ENCODE data around the gene FGFRL1. TPM values are rescaled to one million over a fixed set of nuclear protein-coding genes. Genes with fewer than 3 reads are reported as not detected.

FGFRL1 gene
- total and polyA plus RNA-seq, 2 of the 13 experiments (the other 11 are each of a cell fraction or from before 2014, with no cell fraction given), result 19.1 to 30.6 TPM

DNA sequence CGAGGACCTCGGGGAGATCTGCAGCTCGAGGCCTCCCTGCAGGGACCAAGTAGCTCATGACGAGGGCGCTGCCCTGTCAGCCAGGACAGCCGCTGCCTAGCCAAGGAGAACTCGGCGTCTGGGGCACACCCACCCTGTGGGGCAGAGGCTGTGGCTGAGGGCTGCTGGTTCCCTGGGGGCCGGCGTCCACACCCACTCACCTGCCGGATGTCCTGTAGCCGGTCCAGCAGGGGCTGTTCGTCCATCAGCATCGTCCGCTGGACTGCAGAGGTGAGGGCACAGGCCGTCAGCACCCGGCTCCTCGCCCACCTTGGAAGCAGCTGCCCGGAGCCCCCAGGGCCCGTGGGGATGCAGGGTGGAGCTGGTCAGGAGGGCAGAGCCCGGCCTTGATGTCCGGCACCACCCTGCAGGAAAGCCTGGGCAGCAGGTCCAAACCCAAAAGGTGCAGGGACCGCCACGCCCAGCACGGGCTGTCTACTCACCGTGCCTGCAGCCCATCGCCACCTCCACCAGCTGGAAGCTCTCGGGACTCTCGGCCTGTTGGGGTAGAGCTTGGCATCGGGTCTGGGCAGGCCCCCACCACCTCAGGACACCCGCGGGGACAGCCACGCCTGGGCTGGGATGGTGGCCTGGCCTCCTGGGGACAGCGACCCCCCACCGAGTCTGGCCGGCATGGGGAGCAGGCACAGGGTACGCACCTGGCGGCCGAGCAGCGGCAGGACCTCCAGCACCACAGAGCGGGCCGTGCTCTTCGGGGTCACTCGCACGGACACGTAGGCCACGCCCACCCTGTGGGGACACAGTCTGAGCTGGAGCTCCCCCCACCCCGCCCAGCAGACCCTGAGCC lies 44.9 kb upstream of the FGFRL1 start:
- no peaks in the 10 kb centered on the region for H4K20me1 ChIP-seq (ENCODE audit: insufficient read depth, low read length)
- intact Hi-C loops (cut with micrococcal nuclease; ENCODE audit: unreplicated experiment), result no loop called here
- ChIA-PET POLR2A (no interaction called here), CTCF (ENCODE audit: low intra/inter-chr PET ratio, low total read pairs) (no interaction called here)
- no peaks in the 10 kb centered on the region for H3K9me3 ChIP-seq (ENCODE audit: low read length)
- H3K27ac ChIP-seq (ENCODE audit: extremely low read length, insufficient read depth, low read length), result no peak overlapping the region
- DNase-seq (ENCODE audit: low spot score) (no peak), ATAC-seq (no peak), FAIRE-seq (no peak)
- H3K9ac ChIP-seq (ENCODE audit: insufficient read depth, low read depth, low read length), result no peak overlapping the region
- peaks cover 2% of the 10 kb centered on the region for H3K4me1 ChIP-seq (ENCODE audit: insufficient read depth, low read length)
- H3K79me2 ChIP-seq (ENCODE audit: insufficient read depth, low read length), result no peaks in the 10 kb centered on the region
- no TSS peak for BruUV-seq (replicated peaks)
- H3K27me3 ChIP-seq (ENCODE audit: control insufficient read depth in 1 of 2, insufficient read depth in 2 of 2, low read length in 2 of 2), result no peaks in the 10 kb centered on the region
- WGBS (ENCODE audit: low lambda C conversion rate), result no CpG with 5 or more reads among the region's 48 CpGs
- H3K4me3 ChIP-seq (replicated peaks in 1 of 3; ENCODE audit: insufficient read depth in 1 of 3, low read depth in 2 of 3, low read length in 3 of 3), result no peak overlapping the region
- no peak overlapping the region for H3K4me2 ChIP-seq (ENCODE audit: low read depth, low read length)
- no peak overlapping the region for H2AFZ ChIP-seq (ENCODE audit: low read length)
- in situ Hi-C loops (cut with HindIII; ENCODE audit: extremely low pct_ligation_motif_present, low pct_unique_long_range_greater_than_20kb), result no loop called here
- H3K36me3 ChIP-seq (replicated peaks in 1 of 2; ENCODE audit: control insufficient read depth in 1 of 2, insufficient read depth in 2 of 2, low read length in 2 of 2), result 0 out of 5 replicates have a peak, but pooled peaks cover 0 to 1% of the 10 kb centered on the region in 2 experiments
- TF ChIP-seq TSC22D2 (CRISPR knock-in tag; IDR thresholded peaks at IDR 0.05; ENCODE audit: borderline replicate concordance) (no peak), ZNF282 (IDR thresholded peaks at IDR 0.05; ENCODE audit: partially characterized antibody) (no peak), ZNF737 (CRISPR knock-in tag; IDR thresholded peaks at IDR 0.05; ENCODE audit: borderline replicate concordance) (no peak), ATM (IDR thresholded peaks at IDR 0.05; ENCODE audit: borderline replicate concordance) (no peak), ZNF777 (CRISPR knock-in tag; IDR thresholded peaks at IDR 0.05) (no peak), MED8 (CRISPR knock-in tag; IDR thresholded peaks at IDR 0.05; ENCODE audit: insufficient replicate concordance) (no peak), MEF2D (CRISPR knock-in tag; IDR thresholded peaks at IDR 0.05) (no peak), ZNF460 (CRISPR knock-in tag; IDR thresholded peaks at IDR 0.05; ENCODE audit: borderline replicate concordance) (no peak), ZNF224 (CRISPR knock-in tag; IDR thresholded peaks at IDR 0.05) (no peak), ISL2 (CRISPR knock-in tag; IDR thresholded peaks at IDR 0.05) (no peak), ZNF296 (CRISPR knock-in tag; conservative IDR thresholded peaks at IDR 0.05) (no peak), KLF12 (CRISPR knock-in tag; IDR thresholded peaks at IDR 0.05; ENCODE audit: borderline replicate concordance) (no peak)
- TF ChIP-seq, protein P1, sequence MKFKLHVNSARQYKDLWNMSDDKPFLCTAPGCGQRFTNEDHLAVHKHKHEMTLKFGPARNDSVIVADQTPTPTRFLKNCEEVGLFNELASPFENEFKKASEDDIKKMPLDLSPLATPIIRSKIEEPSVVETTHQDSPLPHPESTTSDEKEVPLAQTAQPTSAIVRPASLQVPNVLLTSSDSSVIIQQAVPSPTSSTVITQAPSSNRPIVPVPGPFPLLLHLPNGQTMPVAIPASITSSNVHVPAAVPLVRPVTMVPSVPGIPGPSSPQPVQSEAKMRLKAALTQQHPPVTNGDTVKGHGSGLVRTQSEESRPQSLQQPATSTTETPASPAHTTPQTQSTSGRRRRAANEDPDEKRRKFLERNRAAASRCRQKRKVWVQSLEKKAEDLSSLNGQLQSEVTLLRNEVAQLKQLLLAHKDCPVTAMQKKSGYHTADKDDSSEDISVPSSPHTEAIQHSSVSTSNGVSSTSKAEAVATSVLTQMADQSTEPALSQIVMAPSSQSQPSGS (CRISPR knock-in tag; IDR thresholded peaks at IDR 0.05), result no peak

All from HepG2 (cell line).